Neural progenitor cell (in vitro differentiated cells): ENCODE measurements around the gene ADORA2A. TPM values are rescaled to one million over a fixed set of nuclear protein-coding genes. Genes with fewer than 3 reads are reported as not detected.

Experiments used
- DNase-seq: peaks from one replicate; pipeline ENCODE4 v3.0.0-alpha.2; 2016; ENCODE audit warnings: low spot score
- H2AFZ ChIP-seq: fragments of 200-600 bp; sonication (generic); replicated peaks from 2 replicates; pipeline ENCODE4 v1.6.1; 2016; ENCODE audit warnings: antibody characterized with exemption
- H3F3A ChIP-seq: fragments of 200-600 bp; sonication (generic); 2 replicates; pipeline ENCODE4 v1.6.1; 2016; ENCODE audit warnings: antibody characterized with exemption, low read depth
- H3K27ac ChIP-seq: fragments of 200-600 bp; sonication (generic); 2 replicates; pipeline ENCODE4 v1.5.1; 2016; ENCODE audit warnings: mild to moderate bottlenecking
- H3K27me3 ChIP-seq: fragments of 200-600 bp; sonication (generic); 2 replicates; pipeline ENCODE4 v1.6.1; 2016; ENCODE audit warnings: mild to moderate bottlenecking, moderate library complexity
- H3K36me3 ChIP-seq: fragments of 200-600 bp; sonication (generic); 2 replicates; pipeline ENCODE4 v1.5.1; 2016
- H3K4me1 ChIP-seq: fragments of 200-600 bp; sonication (generic); 2 replicates; pipeline ENCODE4 v1.6.1; 2016; ENCODE audit warnings: mixed run types
- H3K4me2 ChIP-seq: fragments of 200-600 bp; sonication (generic); 2 replicates; pipeline ENCODE4 v1.6.1; 2016
- H3K4me3 ChIP-seq: fragments of 200-600 bp; sonication (generic); 2 replicates; pipeline ENCODE4 v1.5.1; 2016
- H3K79me2 ChIP-seq: fragments of 200-600 bp; sonication (generic); 2 replicates; pipeline ENCODE4 v1.6.1; 2016; ENCODE audit warnings: low read depth
- H3K9ac ChIP-seq: fragments of 200-600 bp; sonication (generic); 2 replicates; pipeline ENCODE4 v1.6.1; 2016
- H3K9me3 ChIP-seq: fragments of 200-600 bp; sonication (generic); 2 replicates; pipeline ENCODE4 v1.5.1; 2016; ENCODE audit warnings: low read depth
- H4K20me1 ChIP-seq: fragments of 200-600 bp; sonication (generic); 2 replicates; pipeline ENCODE4 v1.6.1; 2016; ENCODE audit warnings: low read depth
- H3K27ac Mint-ChIP-seq: 3 replicates; pipeline ENCODE4 v1.8.0; 2021; ENCODE audit warnings: mixed read lengths
- H3K27me3 Mint-ChIP-seq: 2 replicates; pipeline ENCODE4 v1.8.0; 2022; ENCODE audit warnings: low read depth, mild to moderate bottlenecking, inconsistent platforms, moderate library complexity, mixed read lengths; ENCODE audit not compliant: insufficient read depth
- H3K36me3 Mint-ChIP-seq: 3 replicates; pipeline ENCODE4 v1.8.0; 2021; ENCODE audit warnings: mixed read lengths
- H3K4me1 Mint-ChIP-seq: 3 replicates; pipeline ENCODE4 v1.8.0; 2021; ENCODE audit warnings: mixed read lengths
- H3K4me3 Mint-ChIP-seq: 3 replicates; pipeline ENCODE4 v1.8.0; 2021; ENCODE audit warnings: mild to moderate bottlenecking, moderate library complexity, mixed read lengths
- H3K9me3 Mint-ChIP-seq: 3 replicates; pipeline ENCODE4 v1.8.0; 2020; ENCODE audit warnings: mixed read lengths
- CTCF ChIP-seq: fragments of 200-600 bp; sonication (generic); IDR thresholded peaks from 2 replicates; pipeline ENCODE4 v1.5.1; 2017; ENCODE audit warnings: antibody characterized with exemption, mild to moderate bottlenecking
- EZH2 ChIP-seq: fragments of 200-600 bp; sonication (generic); IDR thresholded peaks from 2 replicates; pipeline ENCODE4 v1.6.1; 2017; ENCODE audit warnings: antibody characterized with exemption, mild to moderate bottlenecking, moderate library complexity
- EZH2phosphoT487 ChIP-seq: fragments of 200-600 bp; sonication (generic); IDR thresholded peaks from 2 replicates; pipeline ENCODE4 v1.6.1; 2017; ENCODE audit warnings: antibody characterized with exemption
- total RNA-seq: library from RNA; depleted of rRNA; stranded (reverse); fragments of >200 nt; gene quantifications from 2 replicates; pipeline ENCODE4 v1.2.3, GENCODE V29; 2015; ENCODE audit warnings: low replicate concordance

Gene ADORA2A
- total RNA-seq, 1 donor from 2014 or later: 0.51 TPM

GRCh38 chr22:24482575-24482974 is 55.2 kb downstream of the ADORA2A start:
- no peak overlapping the region for H3K9ac ChIP-seq
- no peaks in the 10 kb centered on the region for H3K9me3 ChIP-seq

GRCh38 chr22:24482998-24483397 is 55.6 kb downstream of the ADORA2A start:
- Mint-ChIP-seq H3K4me3 (no peak overlapping the region), H3K36me3 (no peaks in the 10 kb centered on the region), H3K4me1 (peaks cover 4% of the 10 kb centered on the region), H3K27ac (no peak overlapping the region), H3K9me3 (no peaks in the 10 kb centered on the region), H3K27me3 (peaks cover 3% of the 10 kb centered on the region)
- H3K9me3 ChIP-seq: no peaks in the 10 kb centered on the region
- no peak overlapping the region for H2AFZ ChIP-seq
- TF ChIP-seq CTCF (no peak), EZH2 (no peak), EZH2phosphoT487 (no peak)
- no peaks in the 10 kb centered on the region for H3K36me3 ChIP-seq
- DNase-seq: no peak
- no peak overlapping the region for H3K27ac ChIP-seq
- no peak overlapping the region for H3K4me2 ChIP-seq
- no peak overlapping the region for H3K9ac ChIP-seq
- H3F3A ChIP-seq: no peaks in the 10 kb centered on the region
- H4K20me1 ChIP-seq: no peaks in the 10 kb centered on the region
- no peak overlapping the region for H3K4me3 ChIP-seq
- no peaks in the 10 kb centered on the region for H3K79me2 ChIP-seq
- no peaks in the 10 kb centered on the region for H3K4me1 ChIP-seq
- no peaks in the 10 kb centered on the region for H3K27me3 ChIP-seq

More at GRCh38 chr22:24482575-24482974, 55.2 kb downstream of the ADORA2A start:
- no peaks in the 10 kb centered on the region for H3K79me2 ChIP-seq
- Mint-ChIP-seq H3K27me3 (peaks cover 3% of the 10 kb centered on the region), H3K4me3 (no peak overlapping the region), H3K4me1 (peaks cover 4% of the 10 kb centered on the region), H3K9me3 (no peaks in the 10 kb centered on the region), H3K27ac (no peak overlapping the region), H3K36me3 (no peaks in the 10 kb centered on the region)
- no peak overlapping the region for H3K27ac ChIP-seq
- H2AFZ ChIP-seq: no peak overlapping the region
- no peak for TF ChIP-seq CTCF
- TF ChIP-seq EZH2phosphoT487: no peak
- no peak for TF ChIP-seq EZH2
- H3K4me2 ChIP-seq: no peak overlapping the region
- no peaks in the 10 kb centered on the region for H3K4me1 ChIP-seq
- H3F3A ChIP-seq: no peaks in the 10 kb centered on the region
- no peaks in the 10 kb centered on the region for H4K20me1 ChIP-seq
- DNase-seq: no peak
- no peaks in the 10 kb centered on the region for H3K36me3 ChIP-seq
- no peak overlapping the region for H3K4me3 ChIP-seq
- no peaks in the 10 kb centered on the region for H3K27me3 ChIP-seq

- H3K9ac ChIP-seq: no peak overlapping the region
- H3K9me3 ChIP-seq: no peaks in the 10 kb centered on the region
- Mint-ChIP-seq H3K9me3 (no peaks in the 10 kb centered on the region), H3K27ac (no peak overlapping the region), H3K4me3 (no peak overlapping the region), H3K36me3 (no peaks in the 10 kb centered on the region), H3K27me3 (peaks cover 3% of the 10 kb centered on the region), H3K4me1 (peaks cover 4% of the 10 kb centered on the region)
- H3F3A ChIP-seq: no peaks in the 10 kb centered on the region
- TF ChIP-seq EZH2 (no peak), CTCF (no peak), EZH2phosphoT487 (no peak)
- H3K36me3 ChIP-seq: no peaks in the 10 kb centered on the region
- H3K4me1 ChIP-seq: no peaks in the 10 kb centered on the region
- no peak for DNase-seq
- no peak overlapping the region for H3K4me2 ChIP-seq
- no peak overlapping the region for H3K4me3 ChIP-seq
- peak overlapping the region; percentile 45 for H2AFZ ChIP-seq
- H3K27me3 ChIP-seq: no peaks in the 10 kb centered on the region
- H3K27ac ChIP-seq: no peak overlapping the region
- H3K79me2 ChIP-seq: no peaks in the 10 kb centered on the region
- H4K20me1 ChIP-seq: no peaks in the 10 kb centered on the region
Observed at GRCh38 chr22:24483976-24484545, 56.7 kb downstream of the ADORA2A start.
